Keratinocyte (primary cell): ENCODE measurements around the gene RPL13A.
"Not testable (repeated sequence)": the region's sequence is repeated elsewhere in the genome, so short reads cannot be mapped to it uniquely, and the experiment has no call there.

Experiments used
- EZH2 ChIP-seq: IDR thresholded peaks from one replicate; pipeline ENCODE4 v1.6.1; 2012; ENCODE audit warnings: inconsistent platforms, mild to moderate bottlenecking, low read length, moderate library complexity
- TF ChIP-seq, protein P1 (sequence below), 3 experiments: IDR thresholded peaks in 1 of 3; conservative IDR thresholded peaks in 1 of 3; optimal IDR thresholded peaks in 1 of 3; 2 replicates in 2 of 3; 3 replicates in 1 of 3; pipeline versions ENCODE3 to v1.5.1; 2011; ENCODE audit warnings: low read length in 3 of 3, mild to moderate bottlenecking in 3 of 3, moderate library complexity in 2 of 3, control low read depth in 1 of 3, inconsistent platforms in 1 of 3; ENCODE audit not compliant: insufficient read depth in 2 of 3; ENCODE audit errors: extremely low read depth in 1 of 3

- TF ChIP-seq, protein P1, sequence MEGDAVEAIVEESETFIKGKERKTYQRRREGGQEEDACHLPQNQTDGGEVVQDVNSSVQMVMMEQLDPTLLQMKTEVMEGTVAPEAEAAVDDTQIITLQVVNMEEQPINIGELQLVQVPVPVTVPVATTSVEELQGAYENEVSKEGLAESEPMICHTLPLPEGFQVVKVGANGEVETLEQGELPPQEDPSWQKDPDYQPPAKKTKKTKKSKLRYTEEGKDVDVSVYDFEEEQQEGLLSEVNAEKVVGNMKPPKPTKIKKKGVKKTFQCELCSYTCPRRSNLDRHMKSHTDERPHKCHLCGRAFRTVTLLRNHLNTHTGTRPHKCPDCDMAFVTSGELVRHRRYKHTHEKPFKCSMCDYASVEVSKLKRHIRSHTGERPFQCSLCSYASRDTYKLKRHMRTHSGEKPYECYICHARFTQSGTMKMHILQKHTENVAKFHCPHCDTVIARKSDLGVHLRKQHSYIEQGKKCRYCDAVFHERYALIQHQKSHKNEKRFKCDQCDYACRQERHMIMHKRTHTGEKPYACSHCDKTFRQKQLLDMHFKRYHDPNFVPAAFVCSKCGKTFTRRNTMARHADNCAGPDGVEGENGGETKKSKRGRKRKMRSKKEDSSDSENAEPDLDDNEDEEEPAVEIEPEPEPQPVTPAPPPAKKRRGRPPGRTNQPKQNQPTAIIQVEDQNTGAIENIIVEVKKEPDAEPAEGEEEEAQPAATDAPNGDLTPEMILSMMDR (optimal IDR thresholded peaks at IDR 0.05 in 1 of 3, IDR thresholded peaks at IDR 0.05 in 1 of 3, conservative IDR thresholded peaks at IDR 0.05 in 1 of 3; ENCODE audit: extremely low read depth in 1 of 3, insufficient read depth in 2 of 3, low read length in 3 of 3), result not testable (repeated sequence)
- not testable (repeated sequence) for TF ChIP-seq EZH2
These were observed 13.9 kb upstream of the RPL13A start for GRCh38 chr19:49473501-49473867.
